IPS DF 19.7 (cell line): ENCODE measurements around the gene PDE10A.

Experiments used
- DNase-seq: peaks from one replicate; pipeline ENCODE4 v3.0.0-alpha.2; 2013; ENCODE audit warnings: low read depth, low spot score

The PDE10A gene

GRCh38 chr6:165662749-165663376, at the start of gene PDE10A:
PDE10A (minus strand) TSS chr6:165663241; CDS start chr6:165662811, 430 bp downstream.
- no peak for DNase-seq

- DNase-seq: no peak
These were observed 46.0 kb upstream of the PDE10A start for GRCh38 chr6:165708985-165709576.

DNA sequence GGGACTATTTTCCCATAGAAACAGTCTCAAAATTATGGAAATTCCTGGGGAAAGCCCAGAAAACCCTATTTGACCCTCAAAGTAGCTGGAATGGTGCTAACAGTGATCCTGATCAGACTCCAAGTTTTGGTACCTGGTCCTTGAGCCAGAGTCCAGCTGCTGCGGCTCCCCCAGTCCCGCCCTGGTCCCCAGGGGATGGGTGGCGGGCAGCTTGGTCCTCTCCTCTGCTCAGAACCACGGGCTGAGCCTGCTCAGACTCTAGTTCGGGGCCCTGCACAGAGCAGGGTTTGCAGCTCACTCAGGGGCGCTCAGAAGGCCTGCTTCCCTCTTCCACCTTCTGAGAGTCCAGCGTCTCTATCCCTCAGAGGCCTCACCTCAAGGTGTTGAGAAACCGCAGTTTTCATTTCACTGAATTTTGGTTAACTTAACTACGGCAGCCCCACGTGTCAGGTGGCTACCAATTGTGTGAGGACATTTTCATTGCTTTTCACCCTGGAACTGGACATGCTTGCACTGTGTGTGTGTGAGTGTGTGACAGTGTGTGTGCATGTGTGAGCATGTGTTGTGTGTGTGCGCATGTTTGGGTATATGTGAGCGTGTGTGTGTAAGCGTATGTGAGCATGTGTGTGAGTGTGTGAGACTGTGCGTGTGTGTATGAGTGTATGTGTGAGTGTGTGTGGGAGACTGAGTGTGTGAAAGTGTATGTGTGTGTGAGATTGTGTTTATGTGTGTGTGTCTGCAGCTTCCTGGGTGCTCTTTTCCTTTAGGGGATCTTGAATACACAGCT, 44.2 kb upstream of the PDE10A start:
- no peak for DNase-seq

DNA sequence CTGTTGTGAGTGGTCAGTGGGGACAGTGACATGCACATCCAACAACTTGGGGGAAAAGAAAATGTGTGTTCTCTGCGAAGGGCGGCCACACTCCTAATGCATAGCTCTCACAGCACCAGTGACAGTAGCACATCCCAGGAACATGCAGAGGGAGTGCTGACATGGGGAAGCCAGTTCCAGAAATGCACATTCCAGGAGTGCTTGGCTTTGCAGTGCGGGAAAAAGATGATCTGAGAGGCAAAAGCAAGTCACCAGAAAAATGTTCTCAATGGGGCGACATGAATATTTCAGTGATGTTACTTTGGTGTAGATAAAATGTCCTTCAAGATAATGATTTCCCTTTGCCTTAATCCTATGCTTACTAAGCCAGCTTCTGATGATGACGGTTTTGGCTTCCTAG, 42.9 kb upstream of the PDE10A start:
- no peak for DNase-seq

GRCh38 chr6:165704045-165704748, 41.2 kb upstream of the PDE10A start:
- no peak for DNase-seq

- DNase-seq: no peak
These were observed 39.6 kb upstream of the PDE10A start for GRCh38 chr6:165702669-165703068.

DNA sequence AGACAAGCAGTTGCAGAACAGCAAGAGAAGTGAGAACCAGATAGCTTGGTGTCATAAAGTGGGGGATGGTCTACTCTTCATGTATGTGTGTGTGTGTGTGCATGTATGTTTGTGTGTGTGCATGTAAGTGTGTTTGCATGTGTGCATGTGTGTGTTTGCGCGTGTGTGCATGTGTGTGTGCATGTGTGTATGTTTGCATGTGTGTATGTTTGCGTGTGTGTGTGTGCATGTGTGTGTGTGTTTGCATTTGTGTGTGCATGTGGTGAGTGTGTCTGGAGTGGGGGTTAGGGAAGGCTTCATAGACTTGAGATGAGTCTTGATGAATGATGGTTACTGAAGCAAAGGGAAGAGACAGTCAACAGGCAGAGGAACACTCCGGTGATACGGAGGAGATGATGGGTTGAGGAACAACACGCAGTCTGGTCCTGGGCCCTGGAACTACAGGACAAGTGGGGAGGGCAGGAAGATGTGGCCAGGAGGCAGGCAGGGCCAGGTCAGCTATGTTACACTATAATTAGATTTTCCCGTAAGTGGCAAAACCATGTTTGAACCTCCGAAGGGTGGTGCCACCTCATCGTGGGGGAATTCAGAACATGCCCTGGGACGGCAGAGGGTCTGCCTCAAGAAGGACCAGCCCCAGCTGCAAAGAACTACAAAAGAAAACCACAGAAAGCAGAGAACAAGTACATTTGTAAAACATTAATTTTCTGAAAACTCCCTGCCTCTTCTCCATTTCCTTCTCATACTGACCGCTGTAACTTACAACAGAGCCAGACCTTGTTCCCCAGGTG, 38.7 kb upstream of the PDE10A start:
- no peak for DNase-seq

- no peak for DNase-seq
These were observed 38.0 kb upstream of the PDE10A start for GRCh38 chr6:165701005-165701404.

GRCh38 chr6:165698868-165699267, 35.8 kb upstream of the PDE10A start:
- no peak for DNase-seq

DNA sequence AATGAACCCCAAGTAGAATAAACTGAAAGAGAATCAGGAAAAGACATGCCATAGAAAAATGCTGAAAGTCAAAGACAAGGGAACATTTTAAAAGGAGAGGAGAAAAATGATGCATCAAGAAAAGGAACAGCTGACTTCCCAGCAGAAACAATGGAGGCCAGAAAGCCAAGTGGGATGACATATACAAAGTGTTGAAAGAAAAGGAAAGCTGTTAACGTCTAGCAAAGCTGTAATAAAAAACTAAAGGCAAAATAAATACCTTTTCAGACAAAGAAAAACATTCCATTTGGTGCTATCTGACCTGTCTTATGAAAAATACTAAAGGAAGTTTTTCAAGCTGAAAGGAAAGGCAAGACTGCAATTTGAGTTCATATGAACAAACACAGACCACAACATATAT, 34.1 kb upstream of the PDE10A start:
- DNase-seq: no peak

DNA sequence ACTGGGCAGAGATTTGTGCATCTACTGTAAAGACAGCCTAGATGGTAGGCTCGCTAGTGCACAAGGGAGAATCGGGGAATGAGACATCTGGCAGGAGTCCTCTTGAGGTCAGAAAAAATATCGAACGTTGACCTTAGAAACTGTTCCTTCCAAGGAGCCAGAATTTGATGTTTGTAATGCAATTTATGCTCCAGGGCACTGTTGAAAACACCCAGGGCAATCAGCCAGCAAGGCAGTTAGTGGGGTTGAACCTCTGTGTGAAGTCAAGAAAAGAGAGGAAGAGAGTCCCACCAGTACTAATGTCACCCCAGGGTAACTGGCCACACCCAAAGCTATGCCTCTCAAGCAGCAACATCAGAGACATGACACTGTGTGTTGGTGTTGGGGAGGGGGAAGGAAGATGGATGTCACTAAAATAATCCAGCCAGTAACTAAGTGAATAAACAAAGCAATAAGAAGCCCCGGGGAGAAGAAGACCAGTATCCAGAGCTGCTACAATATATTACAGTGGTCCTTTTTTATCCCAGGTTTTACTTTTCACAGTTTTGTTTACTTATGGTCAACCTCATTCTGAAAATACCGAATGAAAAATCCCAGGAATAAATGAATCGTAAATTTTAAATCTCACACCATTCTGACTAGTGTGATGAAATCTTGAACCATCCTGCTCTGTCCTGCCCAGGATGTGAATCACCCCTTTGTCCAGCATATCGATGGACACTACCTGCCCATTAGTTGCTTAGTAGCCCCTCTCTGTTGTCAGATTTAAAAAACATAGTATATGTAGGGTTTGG, 32.9 kb upstream of the PDE10A start:
- DNase-seq: no peak

DNA sequence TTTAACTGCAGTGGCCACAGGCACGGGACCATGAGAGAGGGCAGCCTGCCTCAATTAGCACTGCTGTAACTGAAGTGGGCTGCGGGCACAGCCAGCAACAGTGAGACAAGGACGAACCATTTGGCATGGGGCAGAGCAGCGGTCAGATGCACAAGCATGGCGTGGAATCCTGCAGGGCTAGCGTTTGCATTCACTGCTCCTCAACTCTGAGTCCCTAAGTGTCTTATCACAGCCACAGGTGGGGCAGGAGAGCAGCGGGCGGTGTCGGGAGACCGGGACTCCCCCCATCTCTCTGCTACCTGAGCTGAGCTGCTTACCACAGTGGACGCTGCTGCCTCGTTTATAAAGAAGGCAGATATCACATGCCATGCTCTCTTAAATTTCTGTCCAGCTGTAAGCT, 31.3 kb upstream of the PDE10A start:
- DNase-seq: no peak

GRCh38 chr6:165692106-165692653, 29.1 kb upstream of the PDE10A start:
- DNase-seq: no peak

DNA sequence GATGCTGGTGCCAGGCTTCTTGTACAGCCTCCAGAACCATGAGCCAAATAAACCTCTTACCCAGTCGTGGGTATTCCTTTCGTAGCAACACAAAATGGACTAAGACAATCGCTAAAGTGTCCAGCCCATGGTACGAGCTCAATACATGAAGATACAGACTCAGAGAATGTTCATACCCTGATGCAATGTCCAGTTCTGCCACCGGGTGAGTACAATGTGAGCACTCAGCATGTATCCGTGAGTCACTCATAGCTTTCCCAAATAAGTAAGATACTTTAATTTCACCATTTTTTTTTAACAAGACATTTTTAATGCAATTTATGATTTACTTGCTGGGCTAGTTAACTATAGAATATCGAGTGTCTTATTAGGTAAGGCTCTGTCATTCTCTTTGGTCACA, 26.7 kb upstream of the PDE10A start:
- DNase-seq: no peak

GRCh38 chr6:165686596-165687365, 23.7 kb upstream of the PDE10A start:
- no peak for DNase-seq

GRCh38 chr6:165685302-165685701, 22.3 kb upstream of the PDE10A start:
- DNase-seq: no peak

GRCh38 chr6:165684333-165684732, 21.3 kb upstream of the PDE10A start:
- no peak for DNase-seq

DNA sequence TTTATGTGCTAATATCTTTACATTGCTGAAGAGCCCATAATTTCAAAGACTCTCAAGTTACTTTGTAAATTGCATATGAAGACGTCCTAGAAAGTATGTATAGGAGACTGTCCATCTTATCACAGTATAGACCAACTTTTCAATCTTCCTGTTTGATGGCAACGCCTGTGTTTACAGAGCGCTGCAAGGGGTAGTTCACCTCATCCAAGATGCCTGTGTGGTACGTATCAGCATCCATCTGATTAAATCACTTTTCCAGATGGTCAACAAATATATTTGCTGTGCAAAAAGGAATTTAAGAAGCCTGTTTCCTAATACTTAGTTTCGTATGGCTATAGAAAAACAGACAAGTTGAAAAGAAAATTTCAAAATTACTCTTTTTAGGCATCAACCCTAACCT, 17.9 kb upstream of the PDE10A start:
- DNase-seq: no peak

DNA sequence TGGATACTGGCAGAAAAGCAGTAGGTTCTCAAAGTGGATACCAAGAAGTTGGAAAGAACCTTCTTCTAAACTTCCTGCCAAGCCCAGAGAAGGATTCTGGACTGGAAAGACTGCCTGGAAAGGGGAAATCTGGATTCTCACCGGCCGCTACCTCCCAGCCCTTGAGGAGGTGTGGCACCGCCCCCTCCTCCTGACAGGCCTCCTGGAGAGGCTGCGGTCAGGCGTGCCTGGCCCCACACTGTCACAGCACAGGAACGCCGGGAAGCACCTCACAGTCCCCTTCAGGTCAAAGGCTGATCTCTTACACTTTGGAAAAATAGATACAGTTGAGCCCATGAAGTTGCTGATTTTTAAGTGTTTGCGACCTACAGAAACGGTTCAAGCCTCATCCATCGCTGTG, 16.3 kb upstream of the PDE10A start:
- no peak for DNase-seq

- DNase-seq: no peak
These were observed 15.9 kb upstream of the PDE10A start for GRCh38 chr6:165678904-165679303.
